Sigmoid colon (tissue), 4 donors: ENCODE data around the gene HLA-DQB1.

Experiments used
- CTCF ChIP-seq, 4 experiments: fragments of 450-650 bp in 3 of 4; fragments of 200-600 bp in 1 of 4; IDR thresholded peaks; one replicate each; pipeline ENCODE4 v1.5.1; 2016 to 2019; ENCODE audit warnings: antibody characterized with exemption in 4 of 4, mild to moderate bottlenecking in 3 of 4, moderate library complexity in 2 of 4
- POLR2A ChIP-seq, 2 donors: fragments of 450-650 bp; IDR thresholded peaks; one replicate each; pipeline ENCODE4 v1.6.1; 2016; ENCODE audit warnings: antibody characterized with exemption in 2 of 2, mild to moderate bottlenecking in 2 of 2, moderate library complexity in 2 of 2
- POLR2AphosphoS5 ChIP-seq, 4 donors: sonication (generic); formaldehyde crosslinking; IDR thresholded peaks; one replicate each; pipeline ENCODE4 v1.6.1; 2017; ENCODE audit warnings: antibody characterized with exemption in 4 of 4

- TF ChIP-seq CTCF (IDR thresholded peaks at IDR 0.05) (no peak), POLR2A (IDR thresholded peaks at IDR 0.05) (no peak), POLR2AphosphoS5 (IDR thresholded peaks at IDR 0.05) (no peak)
Observed at GRCh38 chr6:32658268-32658897, 8.1 kb downstream of the HLA-DQB1 start.
